ENCODE data around the gene CTNNA3.

The CTNNA3 gene

GRCh38 chr10:66783316-66783715 is 912.7 kb downstream of the CTNNA3 start:
- Histone ChIP-seq H3K4me3 (ENCODE audit: low read length) (no peak overlapping the region), H3K4me2 (ENCODE audit: low read length) (no peak overlapping the region), H3K9me2 (replicated peaks; ENCODE audit: control insufficient read depth, low read length) (no peaks in the 10 kb centered on the region), H3K27me3 (ENCODE audit: control insufficient read depth, low read length) (no peaks in the 10 kb centered on the region), H3K9me3 (ENCODE audit: control insufficient read depth, insufficient read depth, low read length) (no peaks in the 10 kb centered on the region), H3F3A (ENCODE audit: control insufficient read depth, insufficient read depth) (no peaks in the 10 kb centered on the region), H3K4me1 (ENCODE audit: control insufficient read depth, low read length) (no peaks in the 10 kb centered on the region), H4K20me1 (ENCODE audit: control insufficient read depth, insufficient read depth, low read depth, low read length) (no peaks in the 10 kb centered on the region), H3K27ac (ENCODE audit: low read depth, low read length) (no peak overlapping the region), H3K79me2 (ENCODE audit: control insufficient read depth, low read length) (no peaks in the 10 kb centered on the region), H3K36me3 (ENCODE audit: control insufficient read depth, low read length) (no peaks in the 10 kb centered on the region)
- TF ChIP-seq EZH2phosphoT487 (IDR thresholded peaks at IDR 0.05; ENCODE audit: borderline replicate concordance, low read length) (no peak), CTCF (IDR thresholded peaks at IDR 0.05; ENCODE audit: low read depth, low read length, poor library complexity, severe bottlenecking) (no peak)

- Histone ChIP-seq H3K4me2 (ENCODE audit: low read length) (no peak overlapping the region), H3K27ac (ENCODE audit: low read depth, low read length) (no peak overlapping the region)
These were observed 913.2 kb downstream of the CTNNA3 start for GRCh38 chr10:66782776-66783175.

GRCh38 chr10:66782144-66782543 is 913.9 kb downstream of the CTNNA3 start:
- TF ChIP-seq EZH2phosphoT487 (IDR thresholded peaks at IDR 0.05; ENCODE audit: borderline replicate concordance, low read length) (no peak), CTCF (IDR thresholded peaks at IDR 0.05; ENCODE audit: low read depth, low read length, poor library complexity, severe bottlenecking) (no peak)
- no peaks in the 10 kb centered on the region for H3K9me3 ChIP-seq (ENCODE audit: control insufficient read depth, insufficient read depth, low read length)
- no peak overlapping the region for H3K27ac ChIP-seq (ENCODE audit: low read depth, low read length)
- H3K4me3 ChIP-seq (ENCODE audit: low read length), result no peak overlapping the region
- H3K9me2 ChIP-seq (replicated peaks; ENCODE audit: control insufficient read depth, low read length), result no peaks in the 10 kb centered on the region
- H4K20me1 ChIP-seq (ENCODE audit: control insufficient read depth, insufficient read depth, low read depth, low read length), result no peaks in the 10 kb centered on the region
- H3K4me1 ChIP-seq (ENCODE audit: control insufficient read depth, low read length), result no peaks in the 10 kb centered on the region
- H3F3A ChIP-seq (ENCODE audit: control insufficient read depth, insufficient read depth), result no peaks in the 10 kb centered on the region
- H3K27me3 ChIP-seq (ENCODE audit: control insufficient read depth, low read length), result no peaks in the 10 kb centered on the region
- no peaks in the 10 kb centered on the region for H3K79me2 ChIP-seq (ENCODE audit: control insufficient read depth, low read length)
- H3K36me3 ChIP-seq (ENCODE audit: control insufficient read depth, low read length), result no peaks in the 10 kb centered on the region
- no peak overlapping the region for H3K4me2 ChIP-seq (ENCODE audit: low read length)

More at GRCh38 chr10:66782776-66783175, 913.2 kb downstream of the CTNNA3 start:
- no peaks in the 10 kb centered on the region for H3K9me2 ChIP-seq (replicated peaks; ENCODE audit: control insufficient read depth, low read length)
- no peaks in the 10 kb centered on the region for H3K36me3 ChIP-seq (ENCODE audit: control insufficient read depth, low read length)
- H3K4me1 ChIP-seq (ENCODE audit: control insufficient read depth, low read length), result no peaks in the 10 kb centered on the region
- TF ChIP-seq EZH2phosphoT487 (IDR thresholded peaks at IDR 0.05; ENCODE audit: borderline replicate concordance, low read length), result no peak
- TF ChIP-seq CTCF (IDR thresholded peaks at IDR 0.05; ENCODE audit: low read depth, low read length, poor library complexity, severe bottlenecking), result no peak
- H4K20me1 ChIP-seq (ENCODE audit: control insufficient read depth, insufficient read depth, low read depth, low read length), result no peaks in the 10 kb centered on the region
- no peak overlapping the region for H3K4me3 ChIP-seq (ENCODE audit: low read length)
- H3K79me2 ChIP-seq (ENCODE audit: control insufficient read depth, low read length), result no peaks in the 10 kb centered on the region
- H3F3A ChIP-seq (ENCODE audit: control insufficient read depth, insufficient read depth), result no peaks in the 10 kb centered on the region
- H3K9me3 ChIP-seq (ENCODE audit: control insufficient read depth, insufficient read depth, low read length), result no peaks in the 10 kb centered on the region
- no peaks in the 10 kb centered on the region for H3K27me3 ChIP-seq (ENCODE audit: control insufficient read depth, low read length)

GRCh38 chr10:66780796-66781195 is 915.2 kb downstream of the CTNNA3 start:
- H3K79me2 ChIP-seq (ENCODE audit: control insufficient read depth, low read length), result no peaks in the 10 kb centered on the region
- no peak overlapping the region for H3K4me2 ChIP-seq (ENCODE audit: low read length)
- H3K27ac ChIP-seq (ENCODE audit: low read depth, low read length), result no peak overlapping the region
- H3K4me1 ChIP-seq (ENCODE audit: control insufficient read depth, low read length), result no peaks in the 10 kb centered on the region
- no peaks in the 10 kb centered on the region for H3K27me3 ChIP-seq (ENCODE audit: control insufficient read depth, low read length)
- no peaks in the 10 kb centered on the region for H3K9me2 ChIP-seq (replicated peaks; ENCODE audit: control insufficient read depth, low read length)
- H4K20me1 ChIP-seq (ENCODE audit: control insufficient read depth, insufficient read depth, low read depth, low read length), result no peaks in the 10 kb centered on the region
- no peaks in the 10 kb centered on the region for H3K36me3 ChIP-seq (ENCODE audit: control insufficient read depth, low read length)
- no peaks in the 10 kb centered on the region for H3K9me3 ChIP-seq (ENCODE audit: control insufficient read depth, insufficient read depth, low read length)
- no peak for TF ChIP-seq EZH2phosphoT487 (IDR thresholded peaks at IDR 0.05; ENCODE audit: borderline replicate concordance, low read length)
- no peak overlapping the region for H3K4me3 ChIP-seq (ENCODE audit: low read length)
- no peaks in the 10 kb centered on the region for H3F3A ChIP-seq (ENCODE audit: control insufficient read depth, insufficient read depth)

All from DOHH2 (cell line).